Gastroesophageal sphincter (tissue), 3 donors: Measurements from ENCODE around the gene HDDC3.

ENCODE experiments used
- EP300 ChIP-seq: sonication (generic); formaldehyde crosslinking; IDR thresholded peaks from one replicate; pipeline ENCODE4 v1.6.1; 2017; ENCODE audit warnings: antibody characterized with exemption, mild to moderate bottlenecking
- TF ChIP-seq, protein P1 (sequence below), 4 experiments: fragments of 200-600 bp in 2 of 4; fragments of 450-650 bp in 2 of 4; sonication (generic) in 1 of 4; IDR thresholded peaks; one replicate each; pipeline ENCODE4 v1.5.1; 2017 to 2019; ENCODE audit warnings: antibody characterized with exemption in 4 of 4, mild to moderate bottlenecking in 2 of 4, moderate library complexity in 2 of 4

DNA sequence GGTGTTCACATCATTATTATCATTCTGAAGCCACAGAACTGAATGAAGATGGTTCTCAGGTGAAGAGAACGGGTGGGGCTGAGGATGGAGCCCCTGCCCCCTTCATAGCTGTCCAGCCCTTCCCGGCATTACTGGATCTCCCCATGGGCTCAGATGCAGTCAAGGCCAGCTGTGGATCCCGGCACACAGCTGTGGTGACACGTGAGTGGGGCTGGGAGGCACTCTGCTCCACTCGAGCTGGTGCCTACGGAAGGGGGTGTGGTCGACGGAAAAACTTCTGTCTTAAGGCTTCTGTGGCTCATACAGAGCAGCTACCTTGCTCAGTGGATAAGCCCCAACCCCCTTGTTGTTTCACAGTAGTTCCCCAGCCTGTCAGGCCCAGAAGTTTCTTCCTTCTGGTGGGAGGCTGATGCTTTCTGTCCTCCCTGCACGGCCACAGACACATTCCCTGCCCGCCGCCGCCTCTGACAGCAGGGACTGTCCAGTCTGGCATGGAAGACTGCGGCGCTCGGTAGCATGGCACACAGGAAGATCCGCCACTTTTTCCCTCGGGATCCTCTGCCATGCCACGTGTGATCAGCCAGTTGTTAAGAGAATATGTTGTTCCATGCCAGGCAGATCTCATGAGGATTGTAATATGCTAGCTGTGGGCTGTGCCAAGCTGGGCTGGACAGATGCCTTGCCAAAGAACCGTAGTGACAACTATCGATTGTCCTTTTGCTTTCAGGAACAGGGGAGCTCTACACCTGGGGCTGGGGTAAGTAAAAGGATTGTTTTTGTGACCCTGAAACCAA lies 28.1 kb upstream of the HDDC3 start:
- TF ChIP-seq, protein P1, sequence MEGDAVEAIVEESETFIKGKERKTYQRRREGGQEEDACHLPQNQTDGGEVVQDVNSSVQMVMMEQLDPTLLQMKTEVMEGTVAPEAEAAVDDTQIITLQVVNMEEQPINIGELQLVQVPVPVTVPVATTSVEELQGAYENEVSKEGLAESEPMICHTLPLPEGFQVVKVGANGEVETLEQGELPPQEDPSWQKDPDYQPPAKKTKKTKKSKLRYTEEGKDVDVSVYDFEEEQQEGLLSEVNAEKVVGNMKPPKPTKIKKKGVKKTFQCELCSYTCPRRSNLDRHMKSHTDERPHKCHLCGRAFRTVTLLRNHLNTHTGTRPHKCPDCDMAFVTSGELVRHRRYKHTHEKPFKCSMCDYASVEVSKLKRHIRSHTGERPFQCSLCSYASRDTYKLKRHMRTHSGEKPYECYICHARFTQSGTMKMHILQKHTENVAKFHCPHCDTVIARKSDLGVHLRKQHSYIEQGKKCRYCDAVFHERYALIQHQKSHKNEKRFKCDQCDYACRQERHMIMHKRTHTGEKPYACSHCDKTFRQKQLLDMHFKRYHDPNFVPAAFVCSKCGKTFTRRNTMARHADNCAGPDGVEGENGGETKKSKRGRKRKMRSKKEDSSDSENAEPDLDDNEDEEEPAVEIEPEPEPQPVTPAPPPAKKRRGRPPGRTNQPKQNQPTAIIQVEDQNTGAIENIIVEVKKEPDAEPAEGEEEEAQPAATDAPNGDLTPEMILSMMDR (IDR thresholded peaks at IDR 0.05), result no peak
- no peak for TF ChIP-seq EP300
